T-helper 22 cell (primary cell): ENCODE results near the gene TREX2.

Experiments
- DNase-seq: peaks from one replicate; pipeline ENCODE4 v3.0.0-alpha.2; 2020; ENCODE audit warnings: low read depth

Gene TREX2

GRCh38 chrX:153445856-153446635 is at the start of gene TREX2:
TSS of gene TREX2 (minus strand) at chrX:153446056. CDS start at chrX:153445430, 626 bp downstream.
- no peak for DNase-seq

- no peak for DNase-seq
Measured at GRCh38 chrX:153495362-153495751, 49.5 kb upstream of the TREX2 start.

GRCh38 chrX:153494541-153495361 is 48.9 kb upstream of the TREX2 start, which contains the start of gene BGN:
TSS of gene BGN (plus strand) at chrX:153494980. CDS start at chrX:153504632, 9,652 bp downstream.
- no peak for DNase-seq

- DNase-seq = no peak
Measured at GRCh38 chrX:153494061-153494460, 48.2 kb upstream of the TREX2 start.

GRCh38 chrX:153493085-153493484 is 47.2 kb upstream of the TREX2 start:
- DNase-seq = no peak

- DNase-seq = no peak
Measured at GRCh38 chrX:153492543-153492942, 46.7 kb upstream of the TREX2 start.

- DNase-seq = no peak
Measured at GRCh38 chrX:153491918-153492317, 46.1 kb upstream of the TREX2 start.

- DNase-seq = no peak
Measured at GRCh38 chrX:153491351-153491914, 45.6 kb upstream of the TREX2 start.

GRCh38 chrX:153490217-153490930 is 44.5 kb upstream of the TREX2 start:
- DNase-seq = no peak

- DNase-seq = no peak
Measured at GRCh38 chrX:153488231-153488914, 42.5 kb upstream of the TREX2 start.

GRCh38 chrX:153487590-153488071 is 41.8 kb upstream of the TREX2 start:
- DNase-seq = no peak

- DNase-seq = no peak
Measured at GRCh38 chrX:153486171-153486570, 40.3 kb upstream of the TREX2 start.

GRCh38 chrX:153485396-153486080 is 39.7 kb upstream of the TREX2 start:
- no peak for DNase-seq

- no peak for DNase-seq
Measured at GRCh38 chrX:153482376-153483015, 36.6 kb upstream of the TREX2 start.

GRCh38 chrX:153481043-153481442 is 35.2 kb upstream of the TREX2 start:
- DNase-seq = no peak

- no peak for DNase-seq
Measured at GRCh38 chrX:153478746-153479145, 32.9 kb upstream of the TREX2 start.

- DNase-seq = no peak
Measured at GRCh38 chrX:153477901-153478300, 32.0 kb upstream of the TREX2 start.

GRCh38 chrX:153477364-153477857 is 31.6 kb upstream of the TREX2 start:
- no peak for DNase-seq

- DNase-seq = no peak
Measured at GRCh38 chrX:153476666-153477363, 31.0 kb upstream of the TREX2 start.
